GM12801 (cell line): ENCODE data around the gene FXYD5.

Experiments
- TF ChIP-seq, protein P1 (sequence below): IDR thresholded peaks from one replicate; pipeline ENCODE4 v1.5.1; 2011; ENCODE audit warnings: control low read depth; ENCODE audit not compliant: insufficient read length; ENCODE audit errors: extremely low read depth

FXYD5 gene

DNA sequence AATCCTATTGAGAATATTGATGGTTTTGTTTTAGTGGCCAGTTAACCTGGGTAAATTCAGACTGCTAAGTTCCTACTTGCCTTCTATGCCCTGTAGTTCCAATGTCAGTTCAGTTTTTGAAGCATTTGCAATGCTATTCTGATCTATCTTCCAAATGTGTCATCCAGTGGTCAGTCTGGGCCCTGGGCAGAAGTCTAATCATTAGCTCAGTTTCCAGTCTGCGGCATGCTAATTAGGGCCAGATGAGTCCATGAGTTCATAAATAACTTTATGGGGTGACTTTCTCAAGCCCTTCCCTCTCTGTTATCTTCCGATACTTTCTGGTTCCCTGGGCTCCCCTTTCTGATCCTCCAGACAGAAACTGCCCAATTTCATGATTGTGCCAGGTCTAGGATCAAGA is 41.3 kb downstream of the FXYD5 start:
- TF ChIP-seq, protein P1, sequence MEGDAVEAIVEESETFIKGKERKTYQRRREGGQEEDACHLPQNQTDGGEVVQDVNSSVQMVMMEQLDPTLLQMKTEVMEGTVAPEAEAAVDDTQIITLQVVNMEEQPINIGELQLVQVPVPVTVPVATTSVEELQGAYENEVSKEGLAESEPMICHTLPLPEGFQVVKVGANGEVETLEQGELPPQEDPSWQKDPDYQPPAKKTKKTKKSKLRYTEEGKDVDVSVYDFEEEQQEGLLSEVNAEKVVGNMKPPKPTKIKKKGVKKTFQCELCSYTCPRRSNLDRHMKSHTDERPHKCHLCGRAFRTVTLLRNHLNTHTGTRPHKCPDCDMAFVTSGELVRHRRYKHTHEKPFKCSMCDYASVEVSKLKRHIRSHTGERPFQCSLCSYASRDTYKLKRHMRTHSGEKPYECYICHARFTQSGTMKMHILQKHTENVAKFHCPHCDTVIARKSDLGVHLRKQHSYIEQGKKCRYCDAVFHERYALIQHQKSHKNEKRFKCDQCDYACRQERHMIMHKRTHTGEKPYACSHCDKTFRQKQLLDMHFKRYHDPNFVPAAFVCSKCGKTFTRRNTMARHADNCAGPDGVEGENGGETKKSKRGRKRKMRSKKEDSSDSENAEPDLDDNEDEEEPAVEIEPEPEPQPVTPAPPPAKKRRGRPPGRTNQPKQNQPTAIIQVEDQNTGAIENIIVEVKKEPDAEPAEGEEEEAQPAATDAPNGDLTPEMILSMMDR: no peak

- TF ChIP-seq, protein P1: no peak
Measured at GRCh38 chr19:35199481-35199880, 44.9 kb downstream of the FXYD5 start.

DNA sequence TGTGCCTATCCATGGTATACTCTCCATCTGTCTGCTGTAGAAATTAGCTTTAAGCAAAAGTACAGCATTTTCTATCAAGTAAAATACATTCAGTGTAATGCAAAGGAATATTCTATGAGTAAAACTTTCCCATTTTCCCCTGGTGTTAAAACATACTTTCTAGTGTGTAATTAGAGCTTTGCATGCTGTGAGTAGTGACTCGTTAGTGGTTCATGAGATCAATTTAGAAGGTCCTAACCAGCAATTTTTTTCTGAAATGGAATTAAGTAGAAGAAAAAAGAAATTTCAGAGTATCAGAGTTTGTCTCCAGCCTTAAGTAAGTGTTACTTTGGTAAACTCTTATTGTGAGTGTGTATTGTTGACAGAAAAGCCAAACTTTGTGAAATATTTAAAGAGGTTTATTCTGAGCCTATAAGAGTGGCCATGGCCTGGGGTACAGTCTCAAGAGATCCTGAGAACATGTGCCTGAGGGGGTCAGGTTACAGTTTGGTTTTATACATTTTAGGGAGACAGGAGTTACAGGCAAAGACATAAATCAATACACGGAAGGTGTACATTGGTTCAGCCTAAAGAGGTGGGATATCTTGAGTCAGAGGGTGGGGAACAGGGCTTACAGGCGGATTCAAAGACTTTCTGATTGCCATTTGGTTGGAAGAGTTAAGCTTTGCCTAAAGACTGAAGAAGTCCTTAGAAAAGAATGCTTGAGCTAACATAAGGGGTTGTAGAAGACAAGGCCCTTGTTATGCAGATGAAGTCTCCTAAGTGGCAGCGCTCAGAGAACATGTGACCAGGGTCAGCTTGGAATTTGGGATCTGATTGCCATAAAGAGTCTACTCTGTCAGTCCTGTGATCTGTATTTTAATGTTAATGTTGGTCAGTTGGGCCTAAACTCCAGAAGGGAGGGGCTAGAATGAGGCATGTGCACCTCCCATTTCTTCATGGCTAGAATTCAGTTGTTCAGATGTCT is 48.5 kb downstream of the FXYD5 start:
- TF ChIP-seq, protein P1: no peak

DNA sequence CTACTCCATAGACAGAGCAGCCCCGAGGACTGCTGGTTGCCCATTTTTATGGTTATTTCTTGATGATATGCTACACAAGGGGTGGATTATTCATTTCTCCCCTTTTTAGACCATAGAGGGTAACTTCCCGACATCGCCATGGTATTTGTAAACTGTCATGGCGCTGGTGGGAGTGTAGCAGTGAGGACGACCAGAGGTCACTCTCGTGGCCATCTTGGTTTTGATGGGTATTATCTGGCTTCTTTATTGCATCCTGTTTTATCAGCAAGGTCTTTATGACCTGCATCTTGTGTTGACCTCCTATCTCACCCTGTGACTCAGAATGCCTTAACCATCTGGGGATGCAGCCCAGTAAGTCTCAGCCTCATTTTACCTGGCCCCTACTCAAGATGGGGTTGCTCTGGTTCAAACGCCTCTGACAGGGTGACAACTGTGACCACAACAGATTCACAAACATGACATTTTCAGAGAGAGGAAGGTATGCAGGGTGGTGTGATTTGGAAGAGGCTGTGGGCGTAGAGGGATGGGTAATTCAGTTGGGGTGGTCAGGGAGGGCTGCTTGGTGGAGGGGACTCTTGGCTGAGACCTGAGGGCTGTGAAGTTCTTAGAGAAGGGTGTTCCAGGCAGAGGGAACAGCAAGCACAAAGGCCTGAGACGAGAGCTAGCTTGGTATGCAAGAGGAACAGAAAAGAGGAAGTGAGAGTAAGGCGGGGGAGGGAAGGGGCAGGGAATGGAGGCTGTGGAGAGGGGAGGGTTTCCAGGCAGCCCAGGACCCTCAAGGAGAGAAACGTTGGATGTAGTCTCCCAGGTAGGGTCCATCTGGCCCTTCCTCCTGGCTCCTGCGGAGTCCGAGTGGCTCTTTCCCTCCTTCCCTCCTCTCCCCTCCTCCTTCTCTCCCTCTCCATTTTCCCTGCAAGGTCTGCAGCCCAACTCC is 50.5 kb downstream of the FXYD5 start:
- TF ChIP-seq, protein P1: no peak

- TF ChIP-seq, protein P1: no peak
Measured at GRCh38 chr19:35205733-35206323, 51.3 kb downstream of the FXYD5 start.

DNA sequence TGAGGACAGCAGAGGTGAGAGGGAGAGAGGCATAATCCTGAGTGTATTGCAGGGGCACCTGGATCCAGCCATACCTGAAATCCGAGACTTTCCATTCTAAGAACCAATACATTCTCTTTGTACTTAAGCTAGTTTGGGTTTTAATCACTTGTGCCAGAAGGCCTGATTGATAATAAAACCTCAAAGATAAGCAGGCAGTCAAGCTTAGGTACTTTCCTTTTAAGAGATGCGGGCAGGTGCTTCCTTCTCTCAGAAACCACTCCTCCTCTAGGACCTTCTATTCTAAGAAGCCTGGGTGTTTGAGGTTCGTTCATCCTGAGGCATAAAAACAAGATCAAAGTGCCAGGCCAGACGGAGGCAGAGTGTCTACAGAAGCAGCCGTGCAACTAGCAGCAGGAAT is 51.8 kb downstream of the FXYD5 start:
- TF ChIP-seq, protein P1: no peak

DNA sequence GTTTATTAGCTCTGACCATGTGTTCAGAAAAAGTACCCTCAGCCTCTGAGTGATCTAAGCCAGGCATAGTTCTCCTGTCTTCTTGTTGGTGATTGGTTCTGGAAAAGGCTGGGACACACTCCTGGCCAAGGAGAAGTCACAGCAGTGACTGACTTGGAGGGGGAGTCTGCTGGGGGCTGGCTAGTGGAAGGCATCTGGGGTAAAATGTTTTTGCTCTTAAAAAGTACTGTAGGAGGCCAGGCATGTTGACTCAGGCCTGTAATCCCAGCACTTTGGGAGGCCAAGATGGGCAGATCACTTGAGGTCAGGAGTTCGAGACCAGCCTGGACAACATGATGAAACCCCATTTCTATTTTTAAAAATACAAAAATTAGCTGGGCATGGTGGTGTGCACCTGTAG is 52.3 kb downstream of the FXYD5 start:
- TF ChIP-seq, protein P1: no peak
